Liver (tissue), 3 donors: ENCODE data around the gene CYLC2.

ENCODE experiments used
- CTCF ChIP-seq: fragments of 150-350 bp; IDR thresholded peaks from 2 replicates; pipeline ENCODE4 v1.5.1; 2017; ENCODE audit warnings: improper control_type of control experiment, low read depth, low read length; ENCODE audit not compliant: missing input control
- FOXA2 ChIP-seq: IDR thresholded peaks from 2 replicates; pipeline ENCODE4 v1.6.1; 2016; ENCODE audit warnings: antibody characterized with exemption
- JUND ChIP-seq, 2 donors: IDR thresholded peaks; 2 replicates each; pipeline ENCODE4 v1.6.1; 2016; ENCODE audit warnings: antibody characterized with exemption in 2 of 2
- MAX ChIP-seq: IDR thresholded peaks from 2 replicates; pipeline ENCODE4 v1.6.1; 2016; ENCODE audit warnings: antibody characterized with exemption
- SP1 ChIP-seq: IDR thresholded peaks from 2 replicates; pipeline ENCODE4 v1.6.1; 2018; ENCODE audit warnings: antibody characterized with exemption, mild to moderate bottlenecking
- YY1 ChIP-seq: IDR thresholded peaks from 2 replicates; pipeline ENCODE4 v1.6.1; 2016; ENCODE audit warnings: antibody characterized with exemption, mild to moderate bottlenecking
- donor health status: healthy.
- donor health status: healthy.

- TF ChIP-seq CTCF = no peak
- no peak for TF ChIP-seq MAX
- no peak for TF ChIP-seq YY1
- TF ChIP-seq FOXA2 = no peak
- TF ChIP-seq JUND (IDR thresholded peaks at IDR 0.05) = no peak
- no peak for TF ChIP-seq SP1
Measured at GRCh38 chr9:103041961-103042360, 46.8 kb downstream of the CYLC2 start.
